GM23338 (cell line): ENCODE results near the gene CEP295NL. TPM values are rescaled to one million over a fixed set of nuclear protein-coding genes. Genes with fewer than 3 reads are reported as not detected.

Experiments used
- ATAC-seq: fragments of 200-7000 bp; cut with Tn5 transposase; 3 replicates; pipeline ENCODE4 v1.9.1; 2020
- DNase-seq: peaks from one replicate; pipeline ENCODE4 v3.0.0-alpha.2; 2015; ENCODE audit warnings: low spot score
- H2AFZ ChIP-seq: fragments of 200-600 bp; sonication (generic); 2 replicates; pipeline ENCODE4 v1.8.0; 2016; ENCODE audit warnings: antibody characterized with exemption, mild to moderate bottlenecking, moderate library complexity
- H3F3A ChIP-seq: fragments of 200-600 bp; sonication (generic); replicated peaks from 2 replicates; pipeline ENCODE4 v1.8.0; 2017; ENCODE audit warnings: antibody characterized with exemption, mixed run types, low read depth
- H3K27ac ChIP-seq: fragments of 200-600 bp; sonication (generic); 2 replicates; pipeline ENCODE4 v1.6.1; 2016; ENCODE audit warnings: low read depth
- H3K27me3 ChIP-seq: fragments of 200-600 bp; sonication (generic); 2 replicates; pipeline ENCODE4 v1.8.0; 2016; ENCODE audit warnings: mild to moderate bottlenecking, mixed run types, moderate library complexity; ENCODE audit not compliant: insufficient read depth
- H3K36me3 ChIP-seq: fragments of 200-600 bp; sonication (generic); 2 replicates; pipeline ENCODE4 v1.8.0; 2016; ENCODE audit warnings: mild to moderate bottlenecking; ENCODE audit not compliant: insufficient read depth
- H3K4me1 ChIP-seq: fragments of 200-600 bp; sonication (generic); 2 replicates; pipeline ENCODE4 v1.8.0; 2016; ENCODE audit warnings: mild to moderate bottlenecking, moderate library complexity; ENCODE audit not compliant: insufficient read depth
- H3K4me2 ChIP-seq: fragments of 200-600 bp; sonication (generic); 2 replicates; pipeline ENCODE4 v1.7.1; 2017; ENCODE audit warnings: mixed run types
- H3K4me3 ChIP-seq: fragments of 200-600 bp; sonication (generic); 2 replicates; pipeline ENCODE4 v1.6.1; 2016; ENCODE audit warnings: mixed run types
- H3K79me2 ChIP-seq: fragments of 200-600 bp; sonication (generic); replicated peaks from 2 replicates; pipeline ENCODE4 v1.8.0; 2017; ENCODE audit warnings: mild to moderate bottlenecking; ENCODE audit not compliant: insufficient read depth
- H3K9me2 ChIP-seq: fragments of 200-600 bp; sonication (generic); 2 replicates; pipeline ENCODE4 v1.8.0; 2017; ENCODE audit not compliant: insufficient read depth
- H4K20me1 ChIP-seq: fragments of 200-600 bp; sonication (generic); replicated peaks from 2 replicates; pipeline ENCODE4 v1.8.0; 2017; ENCODE audit warnings: mild to moderate bottlenecking; ENCODE audit not compliant: insufficient read depth
- H3K27ac Mint-ChIP-seq: 2 replicates; pipeline ENCODE4 v1.8.0; 2020; ENCODE audit warnings: inconsistent platforms, mild to moderate bottlenecking, moderate library complexity, mixed read lengths
- H3K27me3 Mint-ChIP-seq: 3 replicates; pipeline ENCODE4 v1.8.0; 2022; ENCODE audit warnings: low read depth, mild to moderate bottlenecking, moderate library complexity, mixed read lengths, inconsistent platforms; ENCODE audit not compliant: insufficient read depth, poor library complexity
- H3K36me3 Mint-ChIP-seq: 3 replicates; pipeline ENCODE4 v1.8.0; 2021; ENCODE audit warnings: low read depth, mild to moderate bottlenecking, inconsistent platforms, moderate library complexity, mixed read lengths
- H3K4me1 Mint-ChIP-seq: 3 replicates; pipeline ENCODE4 v1.8.0; 2020; ENCODE audit warnings: mild to moderate bottlenecking, inconsistent platforms, mixed read lengths
- H3K4me3 Mint-ChIP-seq: 3 replicates; pipeline ENCODE4 v1.8.0; 2021; ENCODE audit warnings: moderate library complexity, mild to moderate bottlenecking, inconsistent platforms, mixed read lengths
- H3K9me3 Mint-ChIP-seq: 3 replicates; pipeline ENCODE4 v1.8.0; 2020; ENCODE audit warnings: moderate library complexity, mild to moderate bottlenecking, inconsistent platforms, mixed read lengths
- CREB1 ChIP-seq: fragments of 250-450 bp; sonication (Bioruptor Pico); IDR thresholded peaks from 2 replicates; pipeline ENCODE4 v1.5.0; 2020; ENCODE audit warnings: low read depth, mild to moderate bottlenecking, moderate library complexity
- CTCF ChIP-seq, 2 experiments: fragments of 200-600 bp in 1 of 2; sonication (generic) in 1 of 2; conservative IDR thresholded peaks; 2 replicates each; pipeline versions ENCODE4 v1.5.1 to v1.6.1; 2016 to 2017; ENCODE audit warnings: antibody characterized with exemption in 2 of 2, low read depth in 2 of 2, mild to moderate bottlenecking in 2 of 2, moderate library complexity in 1 of 2
- EZH2 ChIP-seq: fragments of 200-600 bp; sonication (generic); IDR thresholded peaks from one replicate; pipeline ENCODE4 v1.8.0; 2017; ENCODE audit warnings: antibody characterized with exemption, mild to moderate bottlenecking, low read depth; ENCODE audit not compliant: unreplicated experiment
- EZH2phosphoT487 ChIP-seq: fragments of 200-600 bp; sonication (generic); IDR thresholded peaks from one replicate; pipeline ENCODE4 v1.8.1; 2018; ENCODE audit warnings: antibody characterized with exemption; ENCODE audit not compliant: unreplicated experiment
- JUNB ChIP-seq: IDR thresholded peaks from one replicate; pipeline ENCODE4 v1.6.1; 2016; ENCODE audit warnings: antibody characterized with exemption; ENCODE audit not compliant: unreplicated experiment
- NANOG ChIP-seq: IDR thresholded peaks from 2 replicates; pipeline ENCODE4 v1.6.1; 2016; ENCODE audit warnings: antibody characterized with exemption, borderline replicate concordance
- POLR2AphosphoS5 ChIP-seq: IDR thresholded peaks from 2 replicates; pipeline ENCODE4 v1.6.1; 2016; ENCODE audit warnings: antibody characterized with exemption, low read depth
- REST ChIP-seq: IDR thresholded peaks from one replicate; pipeline ENCODE4 v1.6.1; 2018; ENCODE audit warnings: antibody characterized with exemption; ENCODE audit not compliant: unreplicated experiment
- STAT1 ChIP-seq: IDR thresholded peaks from one replicate; pipeline ENCODE4 v1.6.1; 2016; ENCODE audit warnings: antibody characterized with exemption; ENCODE audit not compliant: unreplicated experiment
- ZNF114 ChIP-seq: fragments of 250-450 bp; sonication (Bioruptor Pico); IDR thresholded peaks from 2 replicates; pipeline ENCODE4 v1.5.0; 2020; ENCODE audit warnings: mild to moderate bottlenecking, moderate library complexity
- ZNF331 ChIP-seq: fragments of 250-450 bp; sonication (Bioruptor Pico); IDR thresholded peaks from 2 replicates; pipeline ENCODE4 v1.5.0; 2020; ENCODE audit warnings: low read depth, mild to moderate bottlenecking, moderate library complexity
- ZNF462 ChIP-seq: fragments of 250-450 bp; sonication (Bioruptor Pico); IDR thresholded peaks from 2 replicates; pipeline ENCODE4 v1.5.0; 2020; ENCODE audit warnings: mild to moderate bottlenecking, moderate library complexity
- polyA plus RNA-seq: library from polyadenylated mRNA; unstranded; fragments of >200 nt; fragmentation: Nextera tagmentation; extraction: Ambion mirVana; gene quantifications from 2 replicates; pipeline ENCODE4 v1.2.1, GENCODE V29; 2016
- total RNA-seq: library from RNA; depleted of rRNA; stranded (reverse); fragments of >200 nt; shearing (Covaris generic); gene quantifications from 2 replicates; pipeline ENCODE4 v1.2.3, GENCODE V29; 2014
- TF ChIP-seq, protein P1 (sequence below): IDR thresholded peaks from 2 replicates; pipeline ENCODE4 v1.6.1; 2016; ENCODE audit warnings: antibody characterized with exemption

CEP295NL gene
- total and polyA plus RNA-seq, 2 experiments from 2014 or later: 0.69 TPM; not detected in 1

DNA sequence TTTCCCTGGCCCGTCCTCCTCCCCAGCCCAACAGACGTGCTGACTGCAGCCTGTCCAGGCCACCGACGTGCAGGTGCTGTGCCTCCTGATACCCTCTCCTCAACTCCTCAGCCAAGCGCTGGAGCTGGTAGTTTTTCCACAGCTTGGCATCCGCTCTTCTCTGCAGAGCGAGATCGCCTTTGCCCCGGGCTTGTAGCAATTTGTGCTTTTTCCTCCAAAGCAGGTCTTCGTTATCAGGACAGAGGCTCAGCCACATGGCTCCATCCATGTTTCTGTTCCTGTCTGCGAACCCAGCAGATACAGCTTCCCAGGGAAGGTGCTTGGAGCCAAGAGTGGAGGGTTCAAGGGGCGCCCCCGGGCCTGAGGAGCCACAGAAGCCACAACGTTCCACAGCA is 10.9 kb downstream of the CEP295NL start:
- H2AFZ ChIP-seq: no peak overlapping the region
- H3K79me2 ChIP-seq: peaks cover 22% of the 10 kb centered on the region
- no peaks in the 10 kb centered on the region for H3K4me1 ChIP-seq
- H3K27ac Mint-ChIP-seq: peak overlapping the region; percentile 76
- peaks cover 5% of the 10 kb centered on the region for H3K27me3 Mint-ChIP-seq
- no peaks in the 10 kb centered on the region for H3F3A ChIP-seq
- no peak overlapping the region for H3K4me2 ChIP-seq
- no peak overlapping the region for H3K4me3 ChIP-seq
- no peaks in the 10 kb centered on the region for H3K27me3 ChIP-seq
- H3K27ac ChIP-seq: no peak overlapping the region
- H3K4me1 Mint-ChIP-seq: peaks cover 7% of the 10 kb centered on the region; the same call in 2 of the 3 replicates
- no peaks in the 10 kb centered on the region for H3K36me3 ChIP-seq
- H4K20me1 ChIP-seq: peaks cover 10% of the 10 kb centered on the region
- no peak for TF ChIP-seq CREB1 (CRISPR knock-in tag)
- TF ChIP-seq REST: no peak
- TF ChIP-seq STAT1: no peak
- TF ChIP-seq EZH2: no peak
- no peak for TF ChIP-seq ZNF331 (CRISPR knock-in tag)
- TF ChIP-seq, protein P1, sequence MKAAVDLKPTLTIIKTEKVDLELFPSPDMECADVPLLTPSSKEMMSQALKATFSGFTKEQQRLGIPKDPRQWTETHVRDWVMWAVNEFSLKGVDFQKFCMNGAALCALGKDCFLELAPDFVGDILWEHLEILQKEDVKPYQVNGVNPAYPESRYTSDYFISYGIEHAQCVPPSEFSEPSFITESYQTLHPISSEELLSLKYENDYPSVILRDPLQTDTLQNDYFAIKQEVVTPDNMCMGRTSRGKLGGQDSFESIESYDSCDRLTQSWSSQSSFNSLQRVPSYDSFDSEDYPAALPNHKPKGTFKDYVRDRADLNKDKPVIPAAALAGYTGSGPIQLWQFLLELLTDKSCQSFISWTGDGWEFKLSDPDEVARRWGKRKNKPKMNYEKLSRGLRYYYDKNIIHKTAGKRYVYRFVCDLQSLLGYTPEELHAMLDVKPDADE: no peak
- no peak for TF ChIP-seq ZNF114
- TF ChIP-seq NANOG: no peak
- TF ChIP-seq ZNF462 (CRISPR knock-in tag): no peak
- no peak for TF ChIP-seq JUNB
- TF ChIP-seq CTCF (conservative IDR thresholded peaks at IDR 0.05; ENCODE audit: low read depth in 2 of 2): no peak
- TF ChIP-seq POLR2AphosphoS5: no peak
- TF ChIP-seq EZH2phosphoT487: no peak
- no peaks in the 10 kb centered on the region; the same call in 2 of the 3 replicates for H3K36me3 Mint-ChIP-seq
- no peaks in the 10 kb centered on the region for H3K9me2 ChIP-seq
- no peak for ATAC-seq
- H3K4me3 Mint-ChIP-seq: no peak overlapping the region
- DNase-seq: no peak
- H3K9me3 Mint-ChIP-seq: no peaks in the 10 kb centered on the region
